ENCODE measurements around the gene AKNAD1.

AKNAD1 gene

GRCh38 chr1:108862698-108863477 is 6.0 kb upstream of the AKNAD1 start:
- DNase-seq, result no peak

- DNase-seq, result no peak
Observed at GRCh38 chr1:108862017-108862610, 5.2 kb upstream of the AKNAD1 start.

GRCh38 chr1:108861566-108861965 is 4.7 kb upstream of the AKNAD1 start:
- DNase-seq, result no peak

GRCh38 chr1:108860190-108860907 is 3.5 kb upstream of the AKNAD1 start:
- DNase-seq, result no peak

- no peak for DNase-seq
Observed at GRCh38 chr1:108858230-108858950, 1.5 kb upstream of the AKNAD1 start.

- DNase-seq, result no peak
Observed at GRCh38 chr1:108854221-108855019, 2.5 kb downstream of the AKNAD1 start.

GRCh38 chr1:108852221-108852975 is 4.5 kb downstream of the AKNAD1 start:
- DNase-seq, result no peak

GRCh38 chr1:108851567-108851966 is 5.3 kb downstream of the AKNAD1 start:
- no peak for DNase-seq

GRCh38 chr1:108850929-108851328 is 6.0 kb downstream of the AKNAD1 start:
- no peak for DNase-seq

- DNase-seq, result no peak
Observed at GRCh38 chr1:108848806-108849205, 8.1 kb downstream of the AKNAD1 start.

- DNase-seq, result no peak
Observed at GRCh38 chr1:108847494-108847893, 9.4 kb downstream of the AKNAD1 start.

- no peak for DNase-seq
Observed at GRCh38 chr1:108845991-108846390, 10.9 kb downstream of the AKNAD1 start.

GRCh38 chr1:108845446-108845845 is 11.4 kb downstream of the AKNAD1 start:
- no peak for DNase-seq

- DNase-seq, result no peak
Observed at GRCh38 chr1:108843390-108844137, 13.3 kb downstream of the AKNAD1 start.

- no peak for DNase-seq
Observed at GRCh38 chr1:108842525-108843181, 14.2 kb downstream of the AKNAD1 start.

- no peak for DNase-seq
Observed at GRCh38 chr1:108841703-108842102, 15.2 kb downstream of the AKNAD1 start.

- DNase-seq, result no peak
Observed at GRCh38 chr1:108832929-108833328, 24.0 kb downstream of the AKNAD1 start.

GRCh38 chr1:108831225-108831624 is 25.7 kb downstream of the AKNAD1 start:
- DNase-seq, result no peak

- DNase-seq, result no peak
Observed at GRCh38 chr1:108830119-108831008, 26.5 kb downstream of the AKNAD1 start.
